Body of pancreas (tissue), 4 donors: Measurements from ENCODE around the gene GRIA1. TPM values are rescaled to one million over a fixed set of nuclear protein-coding genes. Genes with fewer than 3 reads are reported as not detected.

ENCODE experiments used
- ATAC-seq: fragments of 150-250 bp; one replicate; pipeline ENCODE4 v1.9.1; 2016
- DNase-seq, 4 donors: peaks; one replicate each; pipeline ENCODE4 v3.0.0-alpha.2; 2019
- H3K27ac ChIP-seq, 4 donors: fragments of 200-600 bp; sonication (generic); 1 replicate in 3 of 4; 2 replicates in 1 of 4; pipeline versions ENCODE4 v1.5.1 to v1.6.1; 2016 to 2019; ENCODE audit warnings: mild to moderate bottlenecking in 1 of 4, mixed read lengths in 1 of 4, moderate library complexity in 1 of 4
- H3K27me3 ChIP-seq, 2 donors: fragments of 200-600 bp; sonication (generic); one replicate each; pipeline ENCODE4 v1.6.0; 2016; ENCODE audit warnings: mild to moderate bottlenecking in 1 of 2
- H3K36me3 ChIP-seq, 2 donors: fragments of 200-600 bp; sonication (generic); replicated peaks in 1 of 2; 2 replicates each; pipeline ENCODE4 v1.5.1; 2016; ENCODE audit warnings: low read depth in 2 of 2; ENCODE audit not compliant: insufficient read depth in 1 of 2
- H3K4me1 ChIP-seq: fragments of 200-600 bp; sonication (generic); one replicate; pipeline ENCODE4 v1.6.0; 2016
- H3K4me3 ChIP-seq, 2 donors: fragments of 200-600 bp; sonication (generic); 1 replicate in 1 of 2; 2 replicates in 1 of 2; pipeline ENCODE4 v1.5.1; 2016 to 2019
- H3K9me3 ChIP-seq, 3 donors: fragments of 200-600 bp; sonication (generic); 1 replicate in 2 of 3; 2 replicates in 1 of 3; pipeline ENCODE4 v1.5.1; 2016
- POLR2A ChIP-seq, 3 donors: fragments of 450-650 bp; IDR thresholded peaks; one replicate each; pipeline ENCODE4 v1.6.1; 2016; ENCODE audit warnings: antibody characterized with exemption in 3 of 3, mild to moderate bottlenecking in 2 of 3
- WGBS, 2 donors: methylation state at CpG; one replicate each; pipeline ENCODE4 v1.1.5; 2017; 5-methylcytosine and 5-hydroxymethylcytosine counted together
- intact Hi-C: fragments of 100-400 bp; cut with DNase I; formaldehyde crosslinking; loops from one replicate; pipeline ENCODE4 v1.15.1; 2023
- total RNA-seq, 2 donors: library from RNA; depleted of rRNA; stranded (reverse); fragments of >200 nt; gene quantifications; one replicate each; pipeline ENCODE4 v1.1.0, GENCODE V29; 2016
- TF ChIP-seq, protein P1 (sequence below), 7 experiments: fragments of 450-650 bp in 4 of 7; fragments of 200-600 bp in 3 of 7; sonication (generic) in 3 of 7; IDR thresholded peaks; one replicate each; pipeline ENCODE4 v1.5.1; 2016 to 2019; ENCODE audit warnings: antibody characterized with exemption in 7 of 7

GRIA1 gene
- total RNA-seq, 2 donors from 2014 or later, result 0.26 to 2.6 TPM

DNA sequence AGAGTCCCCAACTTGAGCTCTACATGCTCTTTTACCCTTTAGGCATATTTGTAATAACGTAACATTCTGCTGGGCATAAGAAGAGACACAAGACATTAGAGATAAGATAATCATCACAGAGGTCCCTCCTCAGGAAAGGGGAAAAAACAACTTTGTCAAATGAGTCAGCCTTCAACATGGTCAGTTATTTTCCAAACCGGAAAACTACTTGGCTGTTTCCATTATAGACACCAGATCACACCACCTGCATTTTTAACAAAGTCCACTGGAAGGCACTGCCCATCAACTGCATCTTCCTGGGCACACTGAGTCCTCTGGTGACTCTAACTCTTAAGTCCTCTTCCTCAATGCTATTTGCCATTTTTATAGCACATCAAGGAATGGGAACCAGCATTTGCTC, 326.4 kb downstream of the GRIA1 start:
- no peaks in the 10 kb centered on the region for H3K36me3 ChIP-seq
- DNase-seq, result no peak
- no peaks in the 10 kb centered on the region for H3K27me3 ChIP-seq
- no peaks in the 10 kb centered on the region for H3K9me3 ChIP-seq
- H3K27ac ChIP-seq, result no peak overlapping the region
- H3K4me1 ChIP-seq, result no peaks in the 10 kb centered on the region
- ATAC-seq, result no peak
- no peak for TF ChIP-seq POLR2A (IDR thresholded peaks at IDR 0.05)
- TF ChIP-seq, protein P1, sequence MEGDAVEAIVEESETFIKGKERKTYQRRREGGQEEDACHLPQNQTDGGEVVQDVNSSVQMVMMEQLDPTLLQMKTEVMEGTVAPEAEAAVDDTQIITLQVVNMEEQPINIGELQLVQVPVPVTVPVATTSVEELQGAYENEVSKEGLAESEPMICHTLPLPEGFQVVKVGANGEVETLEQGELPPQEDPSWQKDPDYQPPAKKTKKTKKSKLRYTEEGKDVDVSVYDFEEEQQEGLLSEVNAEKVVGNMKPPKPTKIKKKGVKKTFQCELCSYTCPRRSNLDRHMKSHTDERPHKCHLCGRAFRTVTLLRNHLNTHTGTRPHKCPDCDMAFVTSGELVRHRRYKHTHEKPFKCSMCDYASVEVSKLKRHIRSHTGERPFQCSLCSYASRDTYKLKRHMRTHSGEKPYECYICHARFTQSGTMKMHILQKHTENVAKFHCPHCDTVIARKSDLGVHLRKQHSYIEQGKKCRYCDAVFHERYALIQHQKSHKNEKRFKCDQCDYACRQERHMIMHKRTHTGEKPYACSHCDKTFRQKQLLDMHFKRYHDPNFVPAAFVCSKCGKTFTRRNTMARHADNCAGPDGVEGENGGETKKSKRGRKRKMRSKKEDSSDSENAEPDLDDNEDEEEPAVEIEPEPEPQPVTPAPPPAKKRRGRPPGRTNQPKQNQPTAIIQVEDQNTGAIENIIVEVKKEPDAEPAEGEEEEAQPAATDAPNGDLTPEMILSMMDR (IDR thresholded peaks at IDR 0.05), result no peak
- H3K4me3 ChIP-seq, result no peak overlapping the region
- intact Hi-C loops, result no loop called here
- 59 to 60% methylated on average over 2 of the region's 2 CpGs for WGBS, 2 donors

DNA sequence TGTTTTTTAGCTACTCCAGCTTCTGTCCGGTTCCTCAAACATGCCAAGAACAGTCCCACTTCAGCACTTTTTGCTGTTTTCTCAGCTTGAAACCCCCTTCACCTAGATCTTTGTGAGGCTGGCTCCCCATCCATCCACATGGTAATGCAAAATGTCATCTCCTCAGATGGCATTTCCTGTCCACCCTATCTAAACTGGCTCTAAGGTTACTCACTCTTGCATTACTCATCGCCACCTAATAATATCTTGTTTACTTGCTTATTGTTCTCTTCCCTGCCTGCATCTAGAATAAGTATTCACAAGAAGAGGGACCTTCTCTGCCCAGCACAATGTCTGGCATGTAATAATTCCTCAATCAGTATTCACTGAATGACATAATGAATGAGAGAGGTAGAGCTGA, 328.2 kb downstream of the GRIA1 start:
- no peaks in the 10 kb centered on the region for H3K4me1 ChIP-seq
- no peaks in the 10 kb centered on the region for H3K27me3 ChIP-seq
- no peaks in the 10 kb centered on the region for H3K9me3 ChIP-seq
- TF ChIP-seq POLR2A (IDR thresholded peaks at IDR 0.05), result no peak
- TF ChIP-seq, protein P1 (IDR thresholded peaks at IDR 0.05), result no peak
- no peak for DNase-seq
- H3K27ac ChIP-seq, result no peak overlapping the region
- 85 to 87% methylated on average over 2 of the region's 2 CpGs for WGBS, 2 donors
- ATAC-seq, result no peak
- intact Hi-C loops, result no loop called here
- no peak overlapping the region for H3K4me3 ChIP-seq
- no peaks in the 10 kb centered on the region for H3K36me3 ChIP-seq

DNA sequence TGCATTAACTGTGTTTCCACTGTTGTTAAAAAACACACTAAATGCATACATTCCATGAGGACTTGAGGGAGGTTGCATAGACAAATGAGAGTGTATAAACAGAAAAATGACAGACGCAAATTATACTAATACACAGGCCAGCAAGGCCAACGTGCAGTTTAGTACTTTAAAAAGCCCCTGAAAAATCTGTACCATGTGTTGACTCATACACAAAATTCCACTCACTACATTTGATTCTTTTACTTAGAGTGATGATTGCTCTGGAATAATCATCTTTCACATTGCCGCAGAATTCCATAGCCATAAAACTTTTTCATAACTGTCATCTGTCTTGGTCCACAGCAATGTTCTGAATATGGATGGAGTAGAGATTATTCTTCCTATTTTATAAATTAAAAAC, 332.6 kb downstream of the GRIA1 start:
- intact Hi-C loops, result no loop called here
- no peaks in the 10 kb centered on the region for H3K9me3 ChIP-seq
- H3K27me3 ChIP-seq, result no peaks in the 10 kb centered on the region
- H3K36me3 ChIP-seq, result no peaks in the 10 kb centered on the region
- ATAC-seq, result no peak
- TF ChIP-seq, protein P1 (IDR thresholded peaks at IDR 0.05), result no peak
- TF ChIP-seq POLR2A (IDR thresholded peaks at IDR 0.05), result no peak
- DNase-seq, result no peak
- no peaks in the 10 kb centered on the region for H3K4me1 ChIP-seq
- no peak overlapping the region for H3K4me3 ChIP-seq
- 46 to 50% methylated on average over 3 of the region's 3 CpGs for WGBS, 2 donors
- no peak overlapping the region for H3K27ac ChIP-seq

DNA sequence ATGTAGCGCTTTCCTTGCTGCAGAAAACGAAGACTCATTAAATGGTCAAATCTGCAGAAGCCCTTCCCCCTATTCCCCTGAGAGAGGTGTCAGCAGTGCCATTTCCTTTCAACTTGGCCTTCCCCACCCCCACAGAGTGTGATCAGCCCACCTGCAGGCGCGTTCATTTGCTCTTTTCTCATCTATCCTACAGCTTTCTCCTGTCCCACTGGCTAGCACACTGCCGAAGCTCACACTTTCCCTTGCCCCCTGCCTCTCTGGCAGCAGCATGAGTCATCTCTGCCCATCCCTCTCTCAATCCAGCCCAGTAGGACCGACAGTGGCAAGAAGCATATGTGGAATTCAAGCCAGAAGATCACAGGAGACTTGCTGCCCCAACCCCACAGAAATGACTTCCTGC, 334.4 kb downstream of the GRIA1 start:
- intact Hi-C loops, result no loop called here
- Histone ChIP-seq H3K27ac (no peak overlapping the region), H3K9me3 (no peaks in the 10 kb centered on the region), H3K36me3 (no peaks in the 10 kb centered on the region), H3K4me3 (no peak overlapping the region), H3K4me1 (no peaks in the 10 kb centered on the region), H3K27me3 (no peaks in the 10 kb centered on the region)
- WGBS, 2 donors, result 24 to 25% methylated on average over 6 of the region's 6 CpGs
- no peak for ATAC-seq
- no peak for DNase-seq
- TF ChIP-seq, protein P1 (IDR thresholded peaks at IDR 0.05), result no peak
- TF ChIP-seq POLR2A (IDR thresholded peaks at IDR 0.05), result no peak

DNA sequence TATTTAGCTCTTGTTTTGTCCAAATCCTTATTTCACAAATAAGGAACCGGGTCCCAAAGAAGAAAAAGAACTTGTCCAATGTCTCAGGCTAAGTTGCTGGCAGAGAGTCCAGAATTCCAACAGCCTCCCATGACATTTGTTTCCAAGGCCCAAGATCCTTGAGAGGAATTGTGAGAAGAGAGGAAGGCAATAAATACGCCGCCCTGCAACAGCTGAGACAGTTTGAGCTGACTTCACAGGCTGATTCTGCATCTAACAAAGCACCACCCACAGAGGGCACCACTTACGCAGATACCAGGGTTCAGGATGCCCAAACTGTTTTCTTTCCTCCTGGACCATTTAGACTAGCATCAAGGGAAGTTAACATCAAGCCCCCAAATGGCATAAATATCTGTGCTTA, 336.9 kb downstream of the GRIA1 start:
- Histone ChIP-seq H3K4me3 (no peak overlapping the region), H3K36me3 (no peaks in the 10 kb centered on the region), H3K27ac (no peak overlapping the region), H3K9me3 (no peaks in the 10 kb centered on the region), H3K27me3 (no peaks in the 10 kb centered on the region), H3K4me1 (no peaks in the 10 kb centered on the region)
- no peak for ATAC-seq
- no peak for DNase-seq
- TF ChIP-seq POLR2A (IDR thresholded peaks at IDR 0.05), result no peak
- TF ChIP-seq, protein P1 (IDR thresholded peaks at IDR 0.05), result no peak
- 62% methylated on average over 4 of the region's 4 CpGs for WGBS, 2 donors
- intact Hi-C loops, result no loop called here
